Medulla oblongata (tissue), 1 donor: ENCODE data around the gene MARVELD2.

Experiments used
- DNase-seq: peaks from one replicate; pipeline ENCODE4 v3.0.0-alpha.2; 2015; ENCODE audit errors: extremely low spot score

Gene MARVELD2

DNA sequence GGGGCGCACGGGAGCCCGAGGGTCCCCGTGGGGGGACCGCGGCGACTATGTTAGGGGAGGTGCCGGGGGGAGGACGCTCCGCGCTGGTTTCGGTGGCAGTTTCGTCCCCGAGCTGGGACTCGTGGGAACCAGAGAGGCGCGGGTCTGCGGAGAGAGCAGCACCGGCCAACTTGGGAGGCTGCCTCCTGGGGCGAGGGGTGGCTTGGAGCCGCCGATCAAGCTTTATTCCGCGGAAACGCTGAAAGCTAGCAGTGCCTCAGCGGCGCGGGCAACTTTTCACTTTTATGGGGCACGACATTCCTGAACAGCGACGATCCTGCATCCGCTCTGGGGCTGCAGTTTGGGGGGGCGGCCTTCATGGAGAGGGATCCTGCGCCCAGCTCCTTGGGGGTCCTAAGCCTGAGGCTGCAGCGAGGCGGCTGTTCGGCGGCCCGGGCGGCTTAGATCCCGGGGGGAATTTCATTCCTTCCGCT, 78.0 kb downstream of the MARVELD2 start:
- DNase-seq = no peak

- no peak for DNase-seq
Observed at GRCh38 chr5:69493396-69494133, 78.6 kb downstream of the MARVELD2 start.
